CD4-positive, CD25-positive, alpha-beta regulatory T cell (primary cell): ENCODE results near the gene LOC128125822.
"Not testable (repeated sequence)": the region's sequence is repeated elsewhere in the genome, so short reads cannot be mapped to it uniquely, and the experiment has no call there.

Source experiments
- ATAC-seq, 2 donors: fragments of 150-1000 bp; cut with Tn5 transposase; one replicate each; pipeline ENCODE4 v1.10.0; 2021; ENCODE audit warnings: low read depth in 2 of 2, moderate number of reproducible peaks in 2 of 2, moderate library complexity in 1 of 2
- DNase-seq, 3 donors: peaks; one replicate each; pipeline versions ENCODE4 v3.0.0 to v3.0.0-alpha.2; 2012 to 2022; ENCODE audit warnings: mixed read lengths in 1 of 3
- H3K27ac ChIP-seq: one replicate; pipeline ENCODE4 v1.7.0; 2013; ENCODE audit warnings: mild to moderate bottlenecking, low read length; ENCODE audit not compliant: insufficient read depth, poor library complexity, severe bottlenecking
- H3K27me3 ChIP-seq: one replicate; pipeline ENCODE4 v1.7.0; 2013; ENCODE audit warnings: low read length; ENCODE audit not compliant: control insufficient read depth, insufficient read depth
- H3K36me3 ChIP-seq: one replicate; pipeline ENCODE4 v1.7.0; 2013; ENCODE audit warnings: mild to moderate bottlenecking, low read length, moderate library complexity; ENCODE audit not compliant: control insufficient read depth, insufficient read depth
- H3K4me1 ChIP-seq: 2 replicates; pipeline ENCODE4 v1.7.0; 2013; ENCODE audit warnings: mild to moderate bottlenecking, low read length; ENCODE audit not compliant: insufficient read depth, control insufficient read depth, poor library complexity, severe bottlenecking
- H3K4me3 ChIP-seq: one replicate; pipeline ENCODE4 v1.7.0; 2013; ENCODE audit warnings: low read depth, mild to moderate bottlenecking, low read length, moderate library complexity
- H3K9me3 ChIP-seq, 2 experiments: 1 replicate in 1 of 2; 2 replicates in 1 of 2; pipeline ENCODE4 v1.7.0; 2013; ENCODE audit warnings: low read length in 2 of 2, mild to moderate bottlenecking in 1 of 2, moderate library complexity in 1 of 2; ENCODE audit not compliant: control insufficient read depth in 2 of 2
- H3K27ac Mint-ChIP-seq, 3 donors: one replicate each; pipeline ENCODE4 v1.8.0; 2020 to 2022; ENCODE audit warnings: mild to moderate bottlenecking in 3 of 3, mixed read lengths in 3 of 3, moderate library complexity in 2 of 3
- H3K27me3 Mint-ChIP-seq: one replicate; pipeline ENCODE4 v1.8.0; 2022; ENCODE audit warnings: mild to moderate bottlenecking, mixed read lengths
- H3K36me3 Mint-ChIP-seq: one replicate; pipeline ENCODE4 v1.8.0; 2020; ENCODE audit warnings: mixed read lengths
- H3K4me1 Mint-ChIP-seq, 4 donors: one replicate each; pipeline ENCODE4 v1.8.0; 2020 to 2022; ENCODE audit warnings: mixed read lengths in 4 of 4, mild to moderate bottlenecking in 1 of 4
- H3K4me3 Mint-ChIP-seq, 4 donors: one replicate each; pipeline ENCODE4 v1.8.0; 2020 to 2022; ENCODE audit warnings: mild to moderate bottlenecking in 4 of 4, mixed read lengths in 4 of 4, moderate library complexity in 3 of 4
- H3K9me3 Mint-ChIP-seq, 7 donors: one replicate each; pipeline ENCODE4 v1.8.0; 2020 to 2022; ENCODE audit warnings: mixed read lengths in 7 of 7, mild to moderate bottlenecking in 3 of 7, moderate library complexity in 2 of 7

The LOC128125822 gene

DNA sequence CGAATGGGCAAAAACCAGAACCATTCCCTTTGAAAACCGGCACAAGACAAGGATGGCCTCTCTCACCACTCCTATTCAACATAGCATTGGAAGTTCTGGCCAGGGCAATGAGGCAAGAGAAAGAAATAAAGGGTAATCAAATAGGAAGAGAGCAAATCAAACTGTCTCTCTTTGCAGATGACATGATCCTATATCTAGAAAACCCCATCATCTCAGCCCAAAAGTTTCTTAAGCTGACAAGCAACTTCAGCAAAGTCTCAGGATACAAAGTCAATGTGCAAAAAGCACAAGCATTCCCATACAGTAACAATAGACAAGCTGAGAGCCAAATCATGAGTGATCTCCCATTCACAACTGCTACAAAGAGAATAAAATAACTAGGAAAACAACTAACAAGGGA, 13.4 kb downstream of the LOC128125822 start:
- not testable (repeated sequence) for H3K9me3 ChIP-seq, H3K4me3 Mint-ChIP-seq, H3K27me3 ChIP-seq, H3K27ac Mint-ChIP-seq, DNase-seq, H3K27me3 Mint-ChIP-seq, H3K9me3 Mint-ChIP-seq, H3K4me3 ChIP-seq, H3K27ac ChIP-seq, ATAC-seq, H3K4me1 ChIP-seq
- peaks cover 12% of the 10 kb centered on the region for H3K36me3 ChIP-seq
- Mint-ChIP-seq H3K36me3 (peaks cover 19% of the 10 kb centered on the region), H3K4me1 (peaks cover 2 to 13% (median 12%) of the 10 kb centered on the region in 4 donors)

DNA sequence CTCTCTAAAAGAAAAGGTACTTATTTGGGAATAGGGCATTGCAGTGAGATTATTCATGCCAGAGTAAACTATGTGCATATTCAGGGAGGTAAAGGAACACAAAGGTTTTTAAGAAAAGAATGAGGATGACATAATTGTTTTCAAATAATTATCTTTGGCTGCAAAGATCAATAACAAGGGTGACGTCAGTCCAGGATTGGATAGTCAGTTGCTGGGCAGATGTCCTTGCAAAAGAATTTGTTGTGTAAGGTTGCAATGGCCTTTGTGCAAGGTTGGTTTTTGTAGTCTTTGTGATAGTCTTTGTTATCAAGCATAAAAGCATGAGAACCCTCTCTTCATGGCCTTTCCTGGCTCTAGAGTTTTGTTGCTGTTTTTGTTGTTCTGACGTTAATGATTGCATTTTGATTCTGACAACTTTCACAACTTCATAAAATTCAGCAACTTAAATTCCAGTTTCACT, 17.7 kb downstream of the LOC128125822 start:
- H3K27ac Mint-ChIP-seq = no peak overlapping the region
- H3K9me3 Mint-ChIP-seq = no peaks in the 10 kb centered on the region
- DNase-seq (no peak), ATAC-seq (no peak)
- Histone ChIP-seq H3K9me3 (no peaks in the 10 kb centered on the region), H3K27ac (no peak overlapping the region), H3K27me3 (no peaks in the 10 kb centered on the region), H3K4me3 (no peak overlapping the region), H3K4me1 (no peaks in the 10 kb centered on the region), H3K36me3 (no peaks in the 10 kb centered on the region)
- peaks cover 0 to 16% (median 9%) of the 10 kb centered on the region in 4 donors for H3K4me1 Mint-ChIP-seq
- no peak overlapping the region for H3K4me3 Mint-ChIP-seq
- no peaks in the 10 kb centered on the region for H3K36me3 Mint-ChIP-seq
- peaks cover 4% of the 10 kb centered on the region for H3K27me3 Mint-ChIP-seq

DNA sequence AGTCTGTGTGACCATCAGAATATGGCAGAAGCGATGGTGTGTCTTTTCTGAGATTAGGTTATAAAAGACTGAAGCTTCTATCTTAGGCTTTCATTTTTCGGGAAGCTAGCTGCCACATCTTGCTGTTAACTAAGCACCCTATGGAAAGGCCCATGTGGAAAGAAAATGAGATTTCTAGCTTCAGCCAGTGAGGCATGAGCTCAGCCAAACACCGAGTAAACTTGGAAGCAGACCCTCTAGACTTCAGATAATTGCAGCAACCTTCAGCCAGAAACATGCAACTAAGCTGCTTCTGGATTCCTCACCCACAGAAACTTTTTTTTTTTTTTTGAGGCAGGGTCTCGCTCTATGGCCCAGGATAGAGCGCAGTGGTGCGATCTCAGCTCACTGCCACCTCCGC, 20.6 kb downstream of the LOC128125822 start:
- H3K4me3 Mint-ChIP-seq = no peak overlapping the region
- Histone ChIP-seq H3K27ac (no peak overlapping the region), H3K36me3 (no peaks in the 10 kb centered on the region), H3K9me3 (no peaks in the 10 kb centered on the region), H3K27me3 (no peaks in the 10 kb centered on the region), H3K4me3 (no peak overlapping the region), H3K4me1 (peaks cover under 1% of the 10 kb centered on the region)
- H3K36me3 Mint-ChIP-seq = no peaks in the 10 kb centered on the region
- ATAC-seq (no peak), DNase-seq (no peak)
- peaks cover 0 to 10% (median 2%) of the 10 kb centered on the region in 4 donors for H3K4me1 Mint-ChIP-seq
- H3K9me3 Mint-ChIP-seq = no peaks in the 10 kb centered on the region
- H3K27ac Mint-ChIP-seq = no peak overlapping the region
- H3K27me3 Mint-ChIP-seq = peaks cover 8% of the 10 kb centered on the region

DNA sequence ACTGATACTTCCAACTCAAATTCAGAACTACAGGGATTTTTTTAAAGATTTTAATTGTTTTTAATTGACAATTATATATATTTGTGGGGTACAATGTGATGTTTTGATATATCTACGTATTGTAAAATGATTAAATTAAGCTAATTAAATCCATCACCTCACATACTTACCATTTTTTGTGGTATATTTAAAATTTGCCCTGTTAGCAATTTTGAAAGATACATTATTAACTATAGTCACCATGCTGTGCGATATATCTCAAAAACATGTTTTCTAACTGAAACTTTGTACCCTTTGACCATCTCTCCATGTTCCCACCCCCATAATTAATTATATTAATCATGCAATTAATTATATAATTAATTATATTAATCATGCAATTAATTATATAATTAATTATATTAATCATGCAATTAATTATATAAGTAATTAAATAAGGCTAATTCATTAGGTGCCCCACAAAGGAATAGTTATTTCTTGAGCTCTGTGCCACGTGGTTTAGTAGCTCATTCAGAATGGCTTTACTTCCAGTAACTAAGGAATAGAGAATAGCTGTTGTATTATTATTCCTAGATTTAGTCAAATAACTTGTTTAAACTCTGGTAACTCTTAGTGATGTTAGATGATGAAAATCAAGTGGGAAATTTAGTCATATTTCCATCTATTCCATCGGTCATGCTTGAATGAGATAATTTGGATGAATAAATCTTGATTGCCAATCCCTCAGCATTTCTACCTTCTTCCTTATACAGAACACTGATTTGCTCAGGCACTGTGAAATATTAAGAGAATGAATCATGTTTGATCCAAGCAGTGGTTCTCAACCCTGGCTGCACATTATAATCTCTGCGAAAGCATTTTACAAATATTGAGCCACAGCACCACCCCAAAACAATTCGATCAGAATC, 25.1 kb downstream of the LOC128125822 start:
- Histone ChIP-seq H3K27me3 (no peaks in the 10 kb centered on the region), H3K9me3 (no peaks in the 10 kb centered on the region), H3K4me3 (peak overlapping the region; percentile 79), H3K36me3 (no peaks in the 10 kb centered on the region), H3K27ac (no peak overlapping the region), H3K4me1 (peaks cover 7% of the 10 kb centered on the region)
- DNase-seq (no peak), ATAC-seq (no peak)
- peaks cover 0 to 2% (median 0%) of the 10 kb centered on the region in 7 donors for H3K9me3 Mint-ChIP-seq
- peak overlapping the region in 2 of 4 donors; percentile 84 to 90 for H3K4me3 Mint-ChIP-seq
- H3K27ac Mint-ChIP-seq = no peak overlapping the region
- peaks cover 0 to 20% (median 12%) of the 10 kb centered on the region in 4 donors for H3K4me1 Mint-ChIP-seq
- no peaks in the 10 kb centered on the region for H3K36me3 Mint-ChIP-seq
- H3K27me3 Mint-ChIP-seq = peaks cover 14% of the 10 kb centered on the region

DNA sequence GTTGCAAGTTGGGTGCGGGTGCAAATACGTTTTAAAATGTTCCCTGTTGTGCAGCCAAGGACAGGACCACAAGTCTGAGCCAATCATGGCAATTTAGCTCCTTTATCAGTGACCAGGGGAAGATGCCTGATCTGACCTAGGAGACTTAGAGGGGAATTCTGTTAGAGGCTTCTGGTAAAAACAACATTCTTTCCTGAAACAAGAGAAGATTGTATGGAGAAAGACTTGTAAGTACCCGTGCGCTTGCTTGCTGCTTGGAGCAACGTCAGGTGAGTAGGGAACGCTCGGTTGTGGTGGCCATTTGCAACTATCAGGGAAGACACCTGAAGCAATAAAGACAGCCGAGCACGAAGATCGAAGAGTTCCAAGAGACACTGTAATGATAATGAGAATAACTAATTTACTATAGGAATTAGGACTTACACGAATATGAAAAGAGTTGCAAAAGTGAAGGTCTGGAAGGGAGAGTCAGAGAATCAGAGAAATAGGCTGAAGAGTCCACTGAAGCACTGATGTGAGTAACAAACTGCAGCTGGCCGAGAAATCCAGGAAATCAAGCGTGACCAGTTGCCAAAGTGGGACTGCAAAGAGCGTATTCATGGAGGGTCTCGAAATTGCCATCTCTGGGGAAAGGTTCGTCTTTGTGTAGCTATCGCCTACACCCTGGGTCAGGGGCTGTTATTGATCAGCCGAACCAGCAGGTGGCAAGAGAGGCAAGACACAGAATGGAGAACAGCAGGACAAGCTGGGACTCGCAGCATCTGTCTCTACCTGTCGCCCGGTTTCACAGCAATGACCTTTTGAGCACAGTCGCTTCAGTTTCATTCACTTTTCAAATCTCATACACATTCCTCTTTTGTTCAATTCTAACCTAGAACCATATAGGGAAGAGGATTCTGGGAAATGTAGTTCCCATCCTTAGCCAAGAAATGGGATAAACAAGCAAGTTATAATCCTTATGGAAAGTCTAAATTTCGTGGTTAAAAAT, 26.1 kb downstream of the LOC128125822 start:
- Histone ChIP-seq H3K27me3 (no peaks in the 10 kb centered on the region), H3K4me3 (peak overlapping the region; percentile 79), H3K36me3 (no peaks in the 10 kb centered on the region), H3K4me1 (peaks cover 7% of the 10 kb centered on the region), H3K9me3 (no peaks in the 10 kb centered on the region), H3K27ac (no peak overlapping the region)
- peaks cover 0 to 2% (median 0%) of the 10 kb centered on the region in 7 donors for H3K9me3 Mint-ChIP-seq
- H3K27ac Mint-ChIP-seq = peak overlapping the region in 2 of 3 donors; percentile 11 to 82
- H3K27me3 Mint-ChIP-seq = peaks cover 14% of the 10 kb centered on the region
- peaks cover 0 to 20% (median 12%) of the 10 kb centered on the region in 4 donors for H3K4me1 Mint-ChIP-seq
- H3K4me3 Mint-ChIP-seq = peak overlapping the region; percentile 2 to 90 (median 81)
- H3K36me3 Mint-ChIP-seq = no peaks in the 10 kb centered on the region
- peak; percentile 63 to 83 (median 79) for DNase-seq
- peak; percentile 98 to 100 for ATAC-seq

DNA sequence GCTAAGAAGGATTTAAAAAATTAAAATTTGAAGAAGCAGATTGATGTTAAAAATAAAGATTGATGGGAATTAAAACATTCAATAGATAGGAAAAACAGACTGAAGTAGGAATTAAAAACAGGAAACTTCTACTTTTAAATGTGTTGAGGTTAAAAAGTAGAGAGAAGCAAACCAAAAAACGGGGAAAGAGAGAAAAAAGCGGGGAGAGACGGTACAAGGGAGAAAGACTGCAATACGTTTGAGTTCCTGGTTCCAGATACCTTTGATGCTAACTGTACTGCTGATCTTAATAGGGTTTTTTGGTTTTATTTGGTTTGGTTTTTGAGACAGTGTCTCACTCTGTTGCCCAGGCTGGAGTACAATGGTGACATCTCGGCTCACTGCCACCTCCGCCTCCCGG, 27.0 kb downstream of the LOC128125822 start:
- Mint-ChIP-seq H3K36me3 (no peaks in the 10 kb centered on the region), H3K4me3 (peak overlapping the region in 1 of 4 donors; percentile 84), H3K9me3 (peaks cover 0 to 2% (median 0%) of the 10 kb centered on the region in 7 donors), H3K4me1 (peaks cover 0 to 20% (median 12%) of the 10 kb centered on the region in 4 donors), H3K27ac (no peak overlapping the region), H3K27me3 (peaks cover 14% of the 10 kb centered on the region)
- Histone ChIP-seq H3K4me3 (no peak overlapping the region), H3K4me1 (peaks cover 7% of the 10 kb centered on the region), H3K36me3 (no peaks in the 10 kb centered on the region), H3K9me3 (no peaks in the 10 kb centered on the region), H3K27me3 (no peaks in the 10 kb centered on the region), H3K27ac (no peak overlapping the region)
- ATAC-seq (no peak), DNase-seq (no peak)

DNA sequence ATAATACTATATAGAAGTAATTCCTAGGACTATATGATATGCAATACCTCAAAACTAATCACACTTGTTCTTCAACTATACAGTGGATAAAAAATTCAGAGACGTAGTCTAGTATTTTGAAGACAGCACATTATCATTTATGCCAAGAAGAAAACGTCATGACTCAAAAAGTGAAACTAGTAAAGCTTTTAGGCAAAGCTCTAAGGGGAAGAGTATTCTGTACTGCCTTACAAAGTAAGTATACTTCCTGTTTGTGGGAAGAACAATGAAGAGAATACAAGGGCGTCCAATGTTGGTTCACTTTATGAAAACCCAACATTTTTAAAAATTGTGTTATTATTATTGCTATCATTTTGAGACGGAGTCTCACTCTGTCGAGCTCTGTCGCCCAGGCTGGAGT, 27.9 kb downstream of the LOC128125822 start:
- Mint-ChIP-seq H3K27ac (peak overlapping the region in 1 of 3 donors; percentile 60), H3K36me3 (no peaks in the 10 kb centered on the region), H3K9me3 (peaks cover 0 to 2% (median 0%) of the 10 kb centered on the region in 7 donors), H3K4me1 (peaks cover 0 to 20% (median 12%) of the 10 kb centered on the region in 4 donors), H3K4me3 (no peak overlapping the region), H3K27me3 (peaks cover 9% of the 10 kb centered on the region)
- Histone ChIP-seq H3K27ac (no peak overlapping the region), H3K27me3 (no peaks in the 10 kb centered on the region), H3K4me3 (no peak overlapping the region), H3K9me3 (no peaks in the 10 kb centered on the region), H3K4me1 (peaks cover 7% of the 10 kb centered on the region), H3K36me3 (no peaks in the 10 kb centered on the region)
- DNase-seq = no peak
- ATAC-seq = no peak
